ENCODE measurements around the gene TFCP2L1.

DNA sequence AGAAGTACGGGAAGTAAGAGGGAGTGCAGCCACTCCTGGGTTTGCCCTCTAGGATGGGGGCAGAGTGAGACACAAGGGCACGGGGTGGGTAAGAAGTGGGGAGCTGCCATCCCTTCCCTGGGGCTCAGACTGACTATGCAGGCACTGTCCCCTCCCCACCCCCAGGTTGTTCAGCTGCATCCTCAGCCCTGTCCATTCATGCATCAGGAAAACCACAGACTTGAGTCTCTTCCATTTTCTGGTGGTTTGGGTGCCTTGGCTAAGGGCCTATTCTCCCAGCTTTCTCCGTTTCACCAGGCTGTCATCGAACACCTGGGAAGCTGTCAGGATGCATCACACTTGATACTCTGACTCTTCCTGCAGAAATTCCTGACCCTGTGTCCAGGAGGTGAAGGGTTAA lies 111.9 kb downstream of the TFCP2L1 start:
- TF ChIP-seq KLF8 (tag by site-specific recombination; IDR thresholded peaks at IDR 0.05) (no peak), ZNF501 (tag by site-specific recombination; IDR thresholded peaks at IDR 0.05) (no peak), ZNF530 (tag by site-specific recombination; IDR thresholded peaks at IDR 0.05; ENCODE audit: low read depth) (no peak), ZNF544 (tag by site-specific recombination; IDR thresholded peaks at IDR 0.05) (no peak)
- TF ChIP-seq, protein P1, sequence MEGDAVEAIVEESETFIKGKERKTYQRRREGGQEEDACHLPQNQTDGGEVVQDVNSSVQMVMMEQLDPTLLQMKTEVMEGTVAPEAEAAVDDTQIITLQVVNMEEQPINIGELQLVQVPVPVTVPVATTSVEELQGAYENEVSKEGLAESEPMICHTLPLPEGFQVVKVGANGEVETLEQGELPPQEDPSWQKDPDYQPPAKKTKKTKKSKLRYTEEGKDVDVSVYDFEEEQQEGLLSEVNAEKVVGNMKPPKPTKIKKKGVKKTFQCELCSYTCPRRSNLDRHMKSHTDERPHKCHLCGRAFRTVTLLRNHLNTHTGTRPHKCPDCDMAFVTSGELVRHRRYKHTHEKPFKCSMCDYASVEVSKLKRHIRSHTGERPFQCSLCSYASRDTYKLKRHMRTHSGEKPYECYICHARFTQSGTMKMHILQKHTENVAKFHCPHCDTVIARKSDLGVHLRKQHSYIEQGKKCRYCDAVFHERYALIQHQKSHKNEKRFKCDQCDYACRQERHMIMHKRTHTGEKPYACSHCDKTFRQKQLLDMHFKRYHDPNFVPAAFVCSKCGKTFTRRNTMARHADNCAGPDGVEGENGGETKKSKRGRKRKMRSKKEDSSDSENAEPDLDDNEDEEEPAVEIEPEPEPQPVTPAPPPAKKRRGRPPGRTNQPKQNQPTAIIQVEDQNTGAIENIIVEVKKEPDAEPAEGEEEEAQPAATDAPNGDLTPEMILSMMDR (tag by site-specific recombination; IDR thresholded peaks at IDR 0.05), result no peak
- TF ChIP-seq, protein P2, sequence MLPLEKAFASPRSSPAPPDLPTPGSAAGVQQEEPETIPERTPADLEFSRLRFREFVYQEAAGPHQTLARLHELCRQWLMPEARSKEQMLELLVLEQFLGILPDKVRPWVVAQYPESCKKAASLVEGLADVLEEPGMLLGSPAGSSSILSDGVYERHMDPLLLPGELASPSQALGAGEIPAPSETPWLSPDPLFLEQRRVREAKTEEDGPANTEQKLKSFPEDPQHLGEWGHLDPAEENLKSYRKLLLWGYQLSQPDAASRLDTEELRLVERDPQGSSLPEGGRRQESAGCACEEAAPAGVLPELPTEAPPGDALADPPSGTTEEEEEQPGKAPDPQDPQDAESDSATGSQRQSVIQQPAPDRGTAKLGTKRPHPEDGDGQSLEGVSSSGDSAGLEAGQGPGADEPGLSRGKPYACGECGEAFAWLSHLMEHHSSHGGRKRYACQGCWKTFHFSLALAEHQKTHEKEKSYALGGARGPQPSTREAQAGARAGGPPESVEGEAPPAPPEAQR (tag by site-specific recombination; IDR thresholded peaks at IDR 0.05), result no peak
